H9 (cell line): Measurements from ENCODE around the gene ANO2. TPM values are rescaled to one million over a fixed set of nuclear protein-coding genes. Genes with fewer than 3 reads are reported as not detected.

ENCODE experiments used
- DNase-seq: peaks from one replicate; pipeline ENCODE4 v3.0.0-alpha.2; 2017
- H2AFZ ChIP-seq: one replicate; pipeline ENCODE4 v1.6.1; 2013; ENCODE audit warnings: mild to moderate bottlenecking, low read length, control low read depth, moderate library complexity
- H2AK5ac ChIP-seq: 2 replicates; pipeline ENCODE4 v1.6.1; 2013; ENCODE audit warnings: low read length, control low read depth, mixed read lengths; ENCODE audit not compliant: insufficient read length
- H2BK120ac ChIP-seq: one replicate; pipeline ENCODE4 v1.6.1; 2013; ENCODE audit warnings: low read depth, mild to moderate bottlenecking, low read length, control low read depth, inconsistent platforms; ENCODE audit not compliant: poor library complexity, severe bottlenecking
- H2BK12ac ChIP-seq: 2 replicates; pipeline ENCODE4 v1.6.1; 2013; ENCODE audit warnings: low read length, control low read depth, mixed read lengths, low read depth; ENCODE audit not compliant: insufficient read length
- H2BK15ac ChIP-seq: 2 replicates; pipeline ENCODE4 v1.6.1; 2013; ENCODE audit warnings: low read depth, low read length, control low read depth
- H2BK20ac ChIP-seq: one replicate; pipeline ENCODE4 v1.6.1; 2013; ENCODE audit warnings: low read depth, mild to moderate bottlenecking, low read length, control low read depth, inconsistent platforms; ENCODE audit not compliant: poor library complexity, severe bottlenecking
- H2BK5ac ChIP-seq: 2 replicates; pipeline ENCODE4 v1.6.1; 2013; ENCODE audit warnings: low read length, control low read depth, mixed read lengths; ENCODE audit not compliant: insufficient read length
- H3K14ac ChIP-seq: 2 replicates; pipeline ENCODE4 v1.6.1; 2013; ENCODE audit warnings: low read length, control low read depth; ENCODE audit not compliant: insufficient read depth
- H3K18ac ChIP-seq: 2 replicates; pipeline ENCODE4 v1.6.1; 2013; ENCODE audit warnings: low read depth, mild to moderate bottlenecking, mixed read lengths, low read length, control low read depth; ENCODE audit not compliant: insufficient read length
- H3K23ac ChIP-seq: 2 replicates; pipeline ENCODE4 v1.6.1; 2013; ENCODE audit warnings: low read length, control low read depth, mixed read lengths, low read depth; ENCODE audit not compliant: insufficient read length
- H3K23me2 ChIP-seq: 2 replicates; pipeline ENCODE4 v1.6.1; 2013; ENCODE audit warnings: low read depth, mild to moderate bottlenecking, mixed read lengths, low read length, control low read depth; ENCODE audit not compliant: insufficient read length, poor library complexity, severe bottlenecking
- H3K27ac ChIP-seq: 2 replicates; pipeline ENCODE4 v1.5.1; 2013; ENCODE audit warnings: low read length, control low read depth, mixed read lengths, low read depth; ENCODE audit not compliant: insufficient read length
- H3K27me3 ChIP-seq: 2 replicates; pipeline ENCODE4 v1.6.1; 2013; ENCODE audit warnings: low read length, control low read depth, inconsistent platforms; ENCODE audit not compliant: insufficient read depth
- H3K4ac ChIP-seq: 2 replicates; pipeline ENCODE4 v1.6.1; 2013; ENCODE audit warnings: low read depth, mild to moderate bottlenecking, control low read depth, inconsistent platforms, low read length, moderate library complexity
- H3K4me1 ChIP-seq: 2 replicates; pipeline ENCODE4 v1.6.1; 2013; ENCODE audit warnings: low read length, control low read depth, inconsistent platforms; ENCODE audit not compliant: insufficient read depth
- H3K4me2 ChIP-seq: 2 replicates; pipeline ENCODE4 v1.6.1; 2013; ENCODE audit warnings: low read length, control low read depth, mixed read lengths; ENCODE audit not compliant: insufficient read length, insufficient read depth
- H3K56ac ChIP-seq: 2 replicates; pipeline ENCODE4 v1.6.1; 2013; ENCODE audit warnings: low read depth, mild to moderate bottlenecking, mixed read lengths, low read length, control low read depth; ENCODE audit not compliant: insufficient read length
- H3K79me1 ChIP-seq: 2 replicates; pipeline ENCODE4 v1.6.1; 2013; ENCODE audit warnings: low read depth, mild to moderate bottlenecking, moderate library complexity, low read length, control low read depth, inconsistent platforms; ENCODE audit not compliant: insufficient read depth, poor library complexity, severe bottlenecking
- H3K79me2 ChIP-seq: 2 replicates; pipeline ENCODE4 v1.6.1; 2013; ENCODE audit warnings: low read length, control low read depth, inconsistent platforms; ENCODE audit not compliant: insufficient read depth
- H3K9ac ChIP-seq: 2 replicates; pipeline ENCODE4 v1.6.1; 2013; ENCODE audit warnings: low read length, control low read depth, mixed read lengths; ENCODE audit not compliant: insufficient read length; ENCODE audit errors: extremely low read depth
- H3K9me3 ChIP-seq: one replicate; pipeline ENCODE4 v1.6.1; 2013; ENCODE audit warnings: low read depth, low read length, inconsistent platforms; ENCODE audit not compliant: control insufficient read depth
- H3T11ph ChIP-seq: one replicate; pipeline ENCODE4 v1.6.1; 2013; ENCODE audit warnings: mild to moderate bottlenecking, low read length, control low read depth, inconsistent platforms
- H4K20me1 ChIP-seq: one replicate; pipeline ENCODE4 v1.6.1; 2013; ENCODE audit not compliant: control insufficient read depth, insufficient read length, insufficient read depth
- H4K5ac ChIP-seq: 2 replicates; pipeline ENCODE4 v1.6.1; 2013; ENCODE audit warnings: low read depth, mild to moderate bottlenecking, mixed read lengths, low read length, control low read depth; ENCODE audit not compliant: insufficient read length
- H4K8ac ChIP-seq: replicated peaks from 2 replicates; pipeline ENCODE4 v1.6.1; 2013; ENCODE audit warnings: low read length, control low read depth, mixed read lengths, low read depth; ENCODE audit not compliant: insufficient read length
- H4K91ac ChIP-seq: 2 replicates; pipeline ENCODE4 v1.6.1; 2013; ENCODE audit warnings: low read depth, mild to moderate bottlenecking, moderate library complexity, mixed read lengths, low read length, control low read depth; ENCODE audit not compliant: insufficient read length
- H3K27ac Mint-ChIP-seq, 3 experiments: 2 replicates in 2 of 3; 3 replicates in 1 of 3; pipeline ENCODE4 v1.8.0; 2020 to 2021; ENCODE audit warnings: mixed read lengths in 3 of 3, mild to moderate bottlenecking in 1 of 3, moderate library complexity in 1 of 3
- H3K27me3 Mint-ChIP-seq: 2 replicates; pipeline ENCODE4 v1.8.0; 2021; ENCODE audit warnings: low read depth, mild to moderate bottlenecking, moderate library complexity, mixed read lengths
- H3K36me3 Mint-ChIP-seq, 3 experiments: 2 replicates in 2 of 3; 3 replicates in 1 of 3; pipeline ENCODE4 v1.8.0; 2020 to 2021; ENCODE audit warnings: low read depth in 3 of 3, mixed read lengths in 3 of 3; ENCODE audit not compliant: insufficient read depth in 1 of 3
- H3K4me1 Mint-ChIP-seq, 2 experiments: 2 replicates each; pipeline ENCODE4 v1.8.0; 2020; ENCODE audit warnings: mixed read lengths in 2 of 2
- H3K4me3 Mint-ChIP-seq, 2 experiments: 2 replicates in 1 of 2; 3 replicates in 1 of 2; pipeline ENCODE4 v1.8.0; 2020 to 2021; ENCODE audit warnings: mild to moderate bottlenecking in 2 of 2, mixed read lengths in 2 of 2, moderate library complexity in 1 of 2
- H3K9me3 Mint-ChIP-seq, 2 experiments: 2 replicates in 1 of 2; 3 replicates in 1 of 2; pipeline ENCODE4 v1.8.0; 2020; ENCODE audit warnings: mild to moderate bottlenecking in 2 of 2, mixed read lengths in 2 of 2, moderate library complexity in 1 of 2
- CTCF ChIP-seq: fragments of 200-600 bp; sonication (generic); conservative IDR thresholded peaks from 3 replicates; pipeline ENCODE4 v1.8.0; 2021; ENCODE audit warnings: antibody characterized with exemption, mild to moderate bottlenecking
- WGBS: extraction: QIAGEN DNeasy Blood & Tissue Kit; methylation state at CpG from one replicate; pipeline ENCODE4 v1.1.7; 2013; ENCODE audit warnings: missing lambda C conversion rate, low lambda C conversion rate, mixed read lengths; ENCODE audit not compliant: insufficient read length; ENCODE audit errors: extremely low coverage; 5-methylcytosine and 5-hydroxymethylcytosine counted together
- total RNA-seq: library from RNA; stranded (reverse); gene quantifications from 2 replicates; pipeline ENCODE4 v1.2.1, GENCODE V29; 2021

Gene ANO2
- total RNA-seq, 1 experiment from 2014 or later, result 3.8 TPM

GRCh38 chr12:5665615-5666014, 279.4 kb downstream of the ANO2 start:
- no peak for TF ChIP-seq CTCF
- no CpG with 5 or more reads among the region's 4 CpGs for WGBS
- no peaks in the 10 kb centered on the region; the same call in none of the 2 replicates for H3K27me3 Mint-ChIP-seq
- no peaks in the 10 kb centered on the region for H3K4me1 ChIP-seq
- no peak overlapping the region for H3K4ac ChIP-seq
- H2BK15ac ChIP-seq, result no peak overlapping the region
- no peaks in the 10 kb centered on the region; a peak in 1 of 7 replicates for H3K36me3 Mint-ChIP-seq
- H3K18ac ChIP-seq, result no peak overlapping the region
- no peak overlapping the region for H4K5ac ChIP-seq
- H3K56ac ChIP-seq, result no peak overlapping the region
- no peak overlapping the region for H4K8ac ChIP-seq
- DNase-seq, result no peak
- no peak overlapping the region for H3K14ac ChIP-seq
- no peak overlapping the region for H3K4me3 Mint-ChIP-seq
- no peaks in the 10 kb centered on the region for H3K9me3 ChIP-seq
- H4K91ac ChIP-seq, result no peak overlapping the region
- H3K9me3 Mint-ChIP-seq, result peaks cover 0 to 3% of the 10 kb centered on the region in 2 experiments; a peak in 1 of 5 replicates
- no peak overlapping the region for H2BK12ac ChIP-seq
- no peak overlapping the region for H2BK5ac ChIP-seq
- no peak overlapping the region for H3T11ph ChIP-seq
- H3K4me1 Mint-ChIP-seq, result no peaks in the 10 kb centered on the region
- H2AK5ac ChIP-seq, result no peak overlapping the region
- H3K27ac Mint-ChIP-seq, result no peak overlapping the region
- no peaks in the 10 kb centered on the region for H3K27me3 ChIP-seq
- H3K4me2 ChIP-seq, result no peak overlapping the region
- H3K9ac ChIP-seq, result no peak overlapping the region
- no peaks in the 10 kb centered on the region for H4K20me1 ChIP-seq
- H3K79me2 ChIP-seq, result no peaks in the 10 kb centered on the region
- H3K23me2 ChIP-seq, result no peaks in the 10 kb centered on the region
- H2AFZ ChIP-seq, result no peak overlapping the region
- no peak overlapping the region for H2BK120ac ChIP-seq
- no peak overlapping the region for H3K23ac ChIP-seq
- H2BK20ac ChIP-seq, result no peak overlapping the region
- no peaks in the 10 kb centered on the region for H3K79me1 ChIP-seq
- no peak overlapping the region for H3K27ac ChIP-seq
